HG03460 (cell line): ENCODE results near the gene CBX2.

Source experiments
- ATAC-seq: cut with Tn5 transposase; IDR thresholded peaks from one replicate; pipeline ENCODE4 v1.9.1; 2021; ENCODE audit not compliant: unreplicated experiment

CBX2 gene

GRCh38 chr17:79786930-79787643 lies 9.1 kb downstream of the CBX2 start:
- ATAC-seq: no peak

GRCh38 chr17:79788455-79788854 lies 10.5 kb downstream of the CBX2 start:
- no peak for ATAC-seq

- no peak for ATAC-seq
These were observed 11.3 kb downstream of the CBX2 start for GRCh38 chr17:79788989-79789942.

DNA sequence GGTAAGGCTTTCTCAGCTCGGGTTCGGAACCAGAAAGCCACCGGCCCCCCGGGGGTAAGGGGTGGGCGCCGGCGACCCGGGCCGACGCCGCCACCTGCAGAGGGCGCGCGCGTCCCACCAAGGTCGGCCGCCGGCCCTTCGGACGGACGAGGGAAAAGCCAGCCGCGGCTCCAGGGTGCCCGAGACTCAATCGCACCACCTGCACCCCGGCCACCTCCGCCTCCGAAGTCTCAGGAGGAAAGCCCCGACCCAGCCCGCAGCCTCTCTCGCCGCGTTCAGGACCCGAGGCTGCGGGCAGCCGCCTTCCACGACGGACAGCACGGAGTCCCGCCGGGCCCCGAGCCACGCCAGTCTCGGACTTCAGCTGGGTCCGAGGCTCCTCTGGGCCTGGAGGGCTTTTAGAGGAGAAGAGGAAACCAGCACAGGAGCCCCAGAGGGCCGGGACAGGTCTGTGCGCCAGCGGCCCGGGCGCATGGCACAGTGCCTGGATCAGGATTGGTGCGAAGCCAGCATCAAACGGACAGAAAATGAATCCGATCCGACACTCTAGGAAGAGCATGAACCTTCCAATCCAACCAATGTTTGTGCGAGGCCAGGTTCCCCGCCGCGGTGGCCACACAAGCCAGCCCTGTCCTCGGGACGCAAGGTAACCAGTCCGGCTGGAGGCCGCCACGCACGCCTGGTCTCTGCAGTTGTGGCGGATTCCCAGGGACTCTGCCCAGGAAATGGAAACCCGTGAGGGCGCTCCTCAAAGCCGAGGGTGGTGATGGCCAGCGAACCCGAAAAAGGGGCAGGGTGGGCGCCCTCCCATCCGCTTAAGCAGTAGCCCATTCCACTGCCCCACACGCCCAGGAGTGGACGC lies 12.2 kb downstream of the CBX2 start:
- ATAC-seq: no peak

- ATAC-seq: no peak
These were observed 13.1 kb downstream of the CBX2 start for GRCh38 chr17:79790805-79791734.

GRCh38 chr17:79791735-79792161 lies 13.8 kb downstream of the CBX2 start:
- no peak for ATAC-seq

DNA sequence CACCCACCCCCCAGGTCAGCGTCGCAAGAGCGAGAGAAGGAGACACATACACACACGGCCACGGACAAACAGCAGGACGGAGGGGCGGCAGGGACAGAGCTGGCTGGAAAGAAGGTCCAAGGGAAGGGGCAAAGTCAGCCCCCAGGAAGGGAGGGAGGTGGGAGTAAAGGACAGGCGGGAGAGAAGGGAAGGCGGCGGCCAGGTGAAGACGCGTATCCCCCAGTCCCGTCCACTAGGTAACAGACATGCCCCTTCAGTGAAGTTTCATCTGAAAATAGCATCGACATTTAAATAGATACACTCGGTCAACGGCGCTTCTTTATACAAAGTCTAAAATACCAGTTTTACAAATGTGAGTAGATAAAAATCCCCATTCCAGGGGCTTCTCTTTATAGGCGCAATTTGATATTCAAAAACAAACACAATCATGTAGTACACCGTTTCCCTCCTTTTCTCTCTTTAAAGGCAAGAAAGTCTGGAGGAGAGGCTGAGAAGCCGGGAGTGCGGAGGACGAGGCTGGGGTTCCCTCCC lies 14.5 kb downstream of the CBX2 start:
- no peak for ATAC-seq

- ATAC-seq: no peak
These were observed 15.3 kb downstream of the CBX2 start for GRCh38 chr17:79792984-79793923.

- no peak for ATAC-seq
These were observed 16.0 kb downstream of the CBX2 start for GRCh38 chr17:79793924-79794304.

GRCh38 chr17:79794659-79795511 lies 16.9 kb downstream of the CBX2 start:
- no peak for ATAC-seq

GRCh38 chr17:79795795-79796443 lies 18.0 kb downstream of the CBX2 start:
- ATAC-seq: no peak

DNA sequence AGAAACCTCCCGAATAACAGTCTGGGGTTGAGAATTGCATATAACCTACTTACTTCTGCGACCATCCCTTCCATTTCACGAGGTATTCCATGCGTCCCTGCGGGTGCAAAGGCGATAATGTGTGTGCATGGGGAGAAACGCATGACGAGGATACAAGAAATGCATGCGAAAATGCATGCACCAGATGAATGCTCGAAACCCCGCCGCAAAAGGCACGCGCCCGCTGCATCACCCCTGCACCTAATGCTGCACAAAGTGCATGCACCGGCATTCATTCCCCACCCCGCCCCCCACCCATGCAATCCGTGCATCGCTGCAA lies 18.5 kb downstream of the CBX2 start:
- ATAC-seq: no peak

DNA sequence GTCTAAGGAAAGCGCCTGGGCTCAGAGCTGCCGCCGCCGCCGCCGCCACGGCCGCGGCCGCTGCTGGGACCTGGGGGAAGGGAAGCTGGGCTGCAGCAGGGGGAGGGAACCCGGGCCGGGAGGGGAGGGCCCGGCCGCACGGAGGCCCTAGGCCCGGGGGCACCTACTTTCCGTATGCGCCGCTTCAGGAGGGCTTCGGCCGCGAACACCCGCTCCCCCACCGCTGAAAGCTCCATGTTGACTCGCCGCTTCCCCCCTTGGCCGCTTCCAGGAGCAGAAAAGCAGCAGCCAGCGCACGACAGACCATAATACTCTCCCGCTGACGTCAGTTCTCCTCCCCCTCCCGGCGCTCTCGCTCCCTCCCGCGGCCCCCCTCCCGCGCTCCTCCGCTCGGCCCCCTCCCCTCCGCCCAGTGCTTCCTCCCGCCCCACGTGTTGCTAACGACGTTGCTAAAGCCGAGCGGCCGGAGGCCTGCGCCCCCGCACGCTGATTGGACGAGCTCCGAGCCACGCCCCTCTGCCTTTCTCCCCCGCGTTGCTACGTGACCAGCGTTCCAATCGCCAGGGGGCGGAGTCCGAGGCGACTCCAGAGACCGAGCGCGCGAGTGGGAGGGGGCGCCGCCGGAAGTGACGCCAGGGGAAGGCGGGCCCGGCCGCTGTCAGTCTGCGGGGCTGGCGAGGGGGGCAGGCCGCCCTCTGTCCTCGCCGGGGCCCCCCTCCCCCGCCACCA lies 19.0 kb downstream of the CBX2 start, which contains the start of gene CBX8:
Gene CBX8 (minus strand): TSS at position 315 of the 729 bp plus-strand sequence. CDS start 79 bp downstream, at position 236.
- peak; percentile 79 for ATAC-seq

- peak; percentile 12 for ATAC-seq
These were observed 19.7 kb downstream of the CBX2 start for GRCh38 chr17:79797492-79798298.

DNA sequence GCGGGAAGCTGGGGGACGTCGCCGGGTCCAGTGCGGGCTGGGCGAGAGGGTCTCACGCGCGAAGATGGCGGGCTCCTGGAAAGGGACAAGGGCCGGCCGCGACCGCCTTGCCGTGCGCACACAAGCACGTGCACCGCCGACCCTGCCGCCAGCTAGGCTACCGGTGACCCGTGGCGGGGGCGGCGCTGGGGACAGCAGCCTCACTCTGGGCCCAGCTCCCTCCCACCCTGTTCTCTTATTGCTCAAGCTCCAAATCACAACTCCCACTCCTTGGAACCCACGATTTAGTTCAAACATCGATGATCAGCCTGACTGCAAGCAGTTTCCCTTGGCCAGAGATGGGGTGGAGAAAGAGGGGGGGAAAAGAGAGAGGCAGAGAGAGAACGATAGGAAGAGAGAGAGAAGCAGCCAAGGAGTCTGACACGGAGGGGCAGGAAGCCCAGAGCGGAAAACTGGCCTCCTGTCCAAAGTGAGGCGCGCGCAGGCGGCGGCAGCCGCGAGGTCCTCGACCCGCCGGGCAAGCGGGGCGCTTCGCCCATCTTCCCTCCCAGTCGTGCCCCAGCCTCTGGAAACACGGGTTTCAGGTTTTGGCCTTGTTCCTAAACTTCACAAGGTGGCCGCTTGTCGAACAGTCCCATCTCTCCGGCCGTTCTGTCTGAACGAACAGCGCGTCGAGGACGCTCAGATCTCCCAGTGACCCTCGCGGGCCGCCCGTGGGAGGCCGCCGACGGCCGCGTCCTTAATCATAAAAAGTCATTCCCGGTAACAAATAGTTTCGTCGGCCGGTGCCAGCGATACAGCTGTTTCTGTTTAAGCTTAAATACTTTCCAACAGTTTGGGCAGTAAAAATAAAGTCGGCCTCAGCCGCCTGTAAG lies 20.6 kb downstream of the CBX2 start:
- no peak for ATAC-seq
